Measurements from ENCODE around the gene RFTN1.

- no peak for TF ChIP-seq ZNF565 (CRISPR knock-in tag; conservative IDR thresholded peaks at IDR 0.05; ENCODE audit: low read depth)
- no peak for TF ChIP-seq ZFP30 (CRISPR knock-in tag; IDR thresholded peaks at IDR 0.05)
- no peak for TF ChIP-seq PATZ1 (CRISPR knock-in tag; IDR thresholded peaks at IDR 0.05; ENCODE audit: borderline replicate concordance)
- TF ChIP-seq POU6F1 (CRISPR knock-in tag; IDR thresholded peaks at IDR 0.05; ENCODE audit: borderline replicate concordance, low read depth) = no peak
- TF ChIP-seq CREB5 (CRISPR knock-in tag; IDR thresholded peaks at IDR 0.05; ENCODE audit: low read depth) = no peak
- TF ChIP-seq TOX (CRISPR knock-in tag; IDR thresholded peaks at IDR 0.05; ENCODE audit: borderline replicate concordance) = no peak
- TF ChIP-seq RARB (CRISPR knock-in tag; IDR thresholded peaks at IDR 0.05) = no peak
- no peak for TF ChIP-seq CSRNP3 (CRISPR knock-in tag; IDR thresholded peaks at IDR 0.05)
- no peak for TF ChIP-seq ESRRG (CRISPR knock-in tag; IDR thresholded peaks at IDR 0.05)
- no peak for TF ChIP-seq BACH2 (CRISPR knock-in tag; IDR thresholded peaks at IDR 0.05; ENCODE audit: borderline replicate concordance)
- no peak for TF ChIP-seq OSR1 (CRISPR knock-in tag; IDR thresholded peaks at IDR 0.05)
- TF ChIP-seq GLIS3 (CRISPR knock-in tag; IDR thresholded peaks at IDR 0.05) = no peak
- TF ChIP-seq ZNF70 (CRISPR knock-in tag; IDR thresholded peaks at IDR 0.05) = no peak
These were observed 19.4 kb downstream of the RFTN1 start for GRCh38 chr3:16494094-16494493.
